ENCODE data around the gene PFKP.
"Not testable (repeated sequence)": the region's sequence is repeated elsewhere in the genome, so short reads cannot be mapped to it uniquely, and the experiment has no call there.

The PFKP gene

DNA sequence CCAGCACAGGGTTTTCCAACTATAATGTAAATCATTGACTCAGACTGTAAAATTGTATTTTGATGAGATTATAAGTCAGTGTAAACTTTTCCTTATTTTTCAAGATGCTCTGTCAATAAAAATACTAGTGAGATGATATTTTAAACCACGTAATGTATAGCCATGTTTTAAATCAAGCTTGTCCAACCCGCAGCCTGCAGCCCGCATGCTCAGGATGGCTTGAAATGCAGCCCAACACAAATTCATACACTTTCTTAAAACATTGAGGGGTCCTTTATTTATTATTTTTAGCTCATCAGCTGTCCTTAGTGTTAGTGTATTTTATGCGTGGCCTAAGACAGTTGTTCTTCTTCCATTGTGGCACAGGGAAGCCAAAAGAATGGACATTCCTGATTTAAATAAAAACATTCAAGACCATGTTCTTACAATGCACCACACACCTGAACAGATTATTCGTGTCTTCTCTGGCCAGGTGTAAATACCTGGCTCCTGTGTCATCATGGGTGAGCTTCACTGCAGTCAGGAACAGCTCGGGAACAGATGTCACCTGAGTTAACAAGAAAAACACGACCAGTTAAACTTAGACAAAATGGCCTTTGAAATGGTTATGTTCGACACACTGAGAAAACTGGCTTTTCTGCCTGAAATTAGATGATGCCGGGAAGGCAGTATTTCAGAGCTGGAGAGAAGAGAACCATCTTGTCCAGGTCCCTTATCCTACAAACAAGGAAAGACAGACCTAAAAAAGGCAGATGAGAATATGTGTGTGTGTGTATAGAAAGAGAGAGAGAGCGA, 99.3 kb downstream of the PFKP start:
- no peak for DNase-seq

DNA sequence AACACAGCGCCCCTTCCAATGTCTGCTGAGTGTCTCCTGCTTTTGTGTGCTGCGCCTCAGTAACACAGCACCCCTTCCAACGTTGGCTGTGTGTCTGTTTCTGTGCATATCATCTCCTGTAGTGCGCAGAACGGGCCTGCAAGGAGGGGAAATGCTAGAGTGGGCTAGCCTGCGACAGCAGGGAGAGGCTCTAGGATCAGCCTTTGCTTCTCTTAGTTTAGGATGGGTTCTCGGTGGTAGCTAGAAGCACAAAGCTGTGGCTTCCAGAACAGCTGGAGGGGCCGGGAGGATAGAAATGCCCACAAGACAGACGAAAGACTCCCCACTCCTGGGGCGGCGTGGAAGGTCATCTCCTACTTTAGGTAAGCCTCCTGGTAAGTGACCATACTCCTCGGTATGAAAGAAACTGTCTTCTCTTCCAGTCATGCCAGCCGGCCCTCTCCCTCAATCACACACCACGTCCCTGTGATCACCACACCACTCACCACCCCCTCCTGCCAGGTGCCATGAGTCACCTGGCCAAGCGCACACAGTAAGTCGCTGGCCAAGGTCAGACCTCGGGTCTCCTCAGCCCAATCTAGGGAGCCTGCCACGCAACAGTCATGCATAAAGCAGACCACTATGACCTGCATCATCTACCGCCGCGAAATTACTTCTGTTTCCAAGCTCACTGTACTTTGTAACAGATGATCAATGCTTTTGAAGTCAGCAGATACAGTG, 100.4 kb downstream of the PFKP start:
- DNase-seq: no peak

DNA sequence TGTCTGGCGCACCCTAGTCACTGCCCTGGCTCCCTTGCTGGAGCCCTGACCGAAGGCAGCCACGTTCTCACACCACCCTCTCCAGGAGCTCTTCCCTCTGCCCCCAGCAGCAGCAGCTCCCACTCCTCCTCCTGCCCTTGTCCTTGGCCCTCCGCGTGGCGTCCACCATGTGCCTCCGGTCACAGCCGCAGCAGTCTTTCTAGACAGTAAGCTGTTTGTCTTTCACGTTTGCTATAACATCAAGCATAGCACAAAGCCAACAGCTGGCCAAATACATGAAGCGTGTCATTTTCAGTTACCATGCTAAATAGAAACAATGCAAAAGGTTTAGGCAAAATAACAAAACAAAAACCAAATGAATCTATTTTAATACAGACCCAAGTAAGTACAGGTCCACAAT, 101.9 kb downstream of the PFKP start:
- no peak for DNase-seq

DNA sequence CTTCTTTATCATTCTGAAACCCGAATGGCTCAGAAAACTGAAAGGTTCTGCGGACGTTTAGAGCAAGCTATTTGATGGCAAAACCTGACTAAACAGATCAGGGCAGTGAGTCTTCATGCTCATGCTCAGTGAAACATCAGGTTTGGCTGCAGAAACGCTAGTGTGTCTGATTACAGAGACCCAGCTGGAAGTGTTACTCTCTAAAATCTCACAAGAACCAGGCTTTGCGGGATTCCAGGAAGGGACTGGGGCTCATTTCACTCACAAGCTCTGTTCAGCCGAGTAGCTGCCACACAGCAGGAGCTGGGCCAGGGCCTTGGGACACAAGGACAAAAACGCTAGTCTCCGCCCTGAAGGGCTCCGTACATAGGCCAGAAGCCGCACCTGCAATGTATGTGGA, 102.3 kb downstream of the PFKP start:
- no peak for DNase-seq

DNA sequence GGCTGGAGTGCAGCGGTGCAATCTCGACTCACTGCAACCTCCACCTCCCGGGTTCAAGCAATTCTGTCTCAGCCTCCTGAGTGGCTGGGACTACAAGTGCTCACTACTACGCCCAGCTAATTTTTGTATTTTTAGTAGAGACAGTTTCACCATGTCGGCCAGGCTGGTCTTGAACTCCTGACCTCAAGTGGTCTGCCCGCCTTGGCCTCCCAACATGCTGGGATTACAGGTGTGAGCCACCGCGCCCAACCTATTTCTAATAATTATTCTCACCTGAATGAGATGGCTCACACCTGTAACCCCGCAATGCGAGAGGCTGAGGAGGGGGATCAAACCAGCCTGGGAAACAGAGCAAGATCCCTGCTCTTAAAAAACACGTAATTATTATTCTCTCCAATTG, 104.1 kb downstream of the PFKP start:
- not testable (repeated sequence) for DNase-seq

DNA sequence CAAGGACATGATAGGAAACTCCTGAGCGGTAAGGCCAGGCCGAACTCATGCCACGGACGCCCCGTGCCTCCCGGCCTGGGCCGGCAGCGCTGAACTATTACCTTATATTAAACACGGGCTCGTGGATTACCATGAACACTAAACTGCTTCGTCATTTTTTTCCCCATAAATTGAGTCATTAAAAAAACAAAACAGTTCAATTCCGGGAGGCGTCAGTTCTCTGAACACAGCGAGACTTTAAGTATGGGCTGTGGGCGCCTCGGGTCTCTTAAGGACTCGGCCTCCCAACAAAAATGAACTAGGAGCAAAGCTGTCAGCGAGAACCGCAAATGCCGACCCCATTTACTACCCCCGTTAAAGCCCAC, 104.7 kb downstream of the PFKP start:
- no peak for DNase-seq

DNA sequence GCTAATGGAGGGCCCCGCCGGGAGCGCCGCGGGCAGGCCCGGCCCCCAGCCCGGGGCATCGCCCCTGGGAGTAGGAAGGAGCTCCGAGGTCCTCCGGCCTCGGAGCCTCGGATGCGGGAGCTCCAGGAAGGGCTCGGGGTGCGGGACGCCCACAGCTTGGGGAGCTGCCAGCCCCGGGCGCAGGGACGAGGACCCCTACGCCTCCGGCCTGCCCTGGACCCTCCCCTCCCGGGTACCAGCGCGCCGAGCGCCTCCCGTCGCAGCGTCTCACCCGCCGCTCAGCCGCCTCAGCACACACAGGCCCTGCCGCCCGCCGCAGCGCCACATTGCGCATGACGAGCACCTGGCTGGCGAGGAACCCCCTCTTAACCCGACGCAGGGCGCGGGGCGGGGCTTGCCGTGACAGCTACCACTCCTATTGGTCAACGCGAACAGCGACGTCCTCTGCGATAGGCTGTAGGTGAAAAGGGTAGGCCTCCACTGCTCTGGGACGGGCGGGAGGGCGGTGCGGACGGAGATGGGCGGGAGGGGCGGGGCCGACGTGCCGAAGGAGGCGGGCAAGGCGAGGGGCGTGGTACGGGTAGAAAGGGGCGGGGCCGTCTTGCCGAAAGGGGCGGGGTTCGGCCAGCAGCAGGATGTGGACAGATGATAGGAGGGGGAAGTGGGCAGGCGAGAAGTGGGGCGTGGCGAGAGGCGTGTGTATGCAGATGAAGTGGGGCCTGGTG, 105.3 kb downstream of the PFKP start, which contains the start of gene PITRM1:
PITRM1 (minus strand) TSS at position 337 of the 725 bp plus-strand sequence; CDS start at position 327, 10 bp downstream.
- peak; percentile 96 for DNase-seq

DNA sequence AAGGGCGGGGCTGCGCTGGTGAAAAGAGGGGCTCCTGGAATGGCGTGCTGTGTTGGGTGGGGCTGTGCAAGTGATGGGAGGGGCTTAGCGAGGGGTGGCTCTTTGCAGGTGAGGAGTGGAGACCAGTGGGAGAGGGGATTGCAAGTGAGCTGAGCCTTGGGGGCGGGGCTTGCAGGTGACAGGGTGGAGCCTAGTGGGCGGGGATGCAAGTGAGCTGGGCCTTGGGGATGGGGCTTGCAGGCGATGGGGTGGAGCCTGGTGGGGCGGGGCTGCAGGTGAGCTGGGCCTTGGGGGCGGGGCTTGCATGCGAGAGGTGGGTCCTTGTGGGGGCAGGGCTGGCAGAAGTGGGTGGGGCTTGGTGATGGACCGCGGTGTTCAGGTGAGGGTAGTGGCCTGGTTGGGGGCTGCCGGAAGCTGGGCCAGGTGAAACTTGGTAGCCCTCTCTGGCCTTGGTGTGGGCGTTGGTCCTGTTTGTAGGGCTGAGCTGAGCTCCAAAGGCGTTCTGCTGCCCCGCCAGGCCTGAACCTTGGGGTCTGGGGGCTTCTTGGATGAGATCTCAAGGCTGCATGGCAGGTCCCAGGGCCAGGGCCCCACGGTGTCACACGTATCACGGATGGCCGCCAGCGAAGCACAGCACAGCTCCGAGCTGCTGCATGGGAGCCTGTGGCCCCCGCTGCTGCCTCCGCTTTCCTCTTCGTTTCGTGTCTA, 106.0 kb downstream of the PFKP start:
- no peak for DNase-seq

DNA sequence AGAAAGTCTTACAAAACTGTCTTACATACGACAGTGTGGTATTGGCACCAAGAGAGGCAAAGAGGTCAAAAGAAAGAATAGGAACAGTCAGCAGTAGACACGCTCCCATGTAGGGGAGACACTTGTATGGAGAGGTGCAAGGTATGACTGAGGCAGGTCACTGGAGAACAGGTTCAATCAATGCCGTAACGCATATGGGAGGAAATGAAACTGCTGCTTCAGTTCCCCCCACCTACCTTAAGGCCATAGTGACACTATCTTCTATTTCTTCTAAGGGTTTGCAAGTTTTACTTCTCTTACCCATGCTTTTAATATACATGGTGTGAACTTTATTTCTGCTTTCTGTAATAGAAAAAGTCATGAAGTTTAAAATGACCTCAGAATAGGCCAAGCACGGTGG, 110.7 kb downstream of the PFKP start:
- DNase-seq: no peak

DNA sequence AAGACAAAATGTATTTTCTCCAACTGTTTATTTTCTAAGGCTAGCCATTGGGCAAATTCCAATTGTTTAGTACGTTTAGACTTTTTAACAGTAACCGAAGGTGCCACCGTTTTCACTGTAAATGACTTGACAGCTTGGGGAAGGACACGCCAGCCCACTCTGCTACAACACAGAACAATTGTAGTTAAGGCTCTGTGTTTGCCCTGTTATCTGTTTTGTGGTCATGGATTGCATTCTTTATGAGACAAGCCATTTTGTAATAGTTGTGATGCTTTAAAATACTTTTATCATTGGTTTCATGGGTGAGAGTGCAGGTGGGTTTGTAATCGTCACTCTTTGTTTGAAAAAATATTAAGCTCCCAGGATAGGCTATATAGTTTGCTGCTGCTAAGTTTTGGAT, 111.8 kb downstream of the PFKP start:
- no peak for DNase-seq

DNA sequence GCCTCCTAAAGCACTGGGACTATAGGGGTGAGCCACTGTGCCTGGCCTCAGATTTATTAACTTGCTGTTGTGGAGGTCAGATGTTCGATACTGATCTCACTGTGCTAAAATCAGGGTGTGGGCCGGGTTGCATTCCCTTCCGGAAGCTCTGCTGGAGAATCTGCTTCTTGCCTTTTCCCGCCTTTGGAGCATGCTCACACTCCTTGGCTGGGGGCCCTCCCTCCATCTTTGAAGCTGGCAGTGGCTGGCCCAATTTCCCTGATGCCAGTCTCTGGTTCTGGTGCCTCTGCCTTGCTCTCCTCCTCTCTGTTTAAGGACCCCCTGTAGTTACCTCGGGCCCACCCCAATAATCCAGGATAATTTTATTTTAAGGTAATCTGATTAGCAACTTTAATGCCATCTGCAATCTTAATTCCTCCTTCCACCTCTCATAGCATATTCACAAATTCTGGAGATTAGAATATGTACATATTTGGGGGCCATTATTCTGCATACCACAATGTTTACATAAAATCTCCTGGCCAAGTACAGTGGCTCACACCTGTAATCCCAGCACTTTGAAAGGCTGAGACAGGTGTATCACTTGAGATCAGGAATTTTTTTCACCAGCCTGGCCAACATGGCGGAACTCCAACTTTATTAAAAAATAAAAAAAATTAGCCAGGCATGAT, 113.1 kb downstream of the PFKP start:
- DNase-seq: no peak

DNA sequence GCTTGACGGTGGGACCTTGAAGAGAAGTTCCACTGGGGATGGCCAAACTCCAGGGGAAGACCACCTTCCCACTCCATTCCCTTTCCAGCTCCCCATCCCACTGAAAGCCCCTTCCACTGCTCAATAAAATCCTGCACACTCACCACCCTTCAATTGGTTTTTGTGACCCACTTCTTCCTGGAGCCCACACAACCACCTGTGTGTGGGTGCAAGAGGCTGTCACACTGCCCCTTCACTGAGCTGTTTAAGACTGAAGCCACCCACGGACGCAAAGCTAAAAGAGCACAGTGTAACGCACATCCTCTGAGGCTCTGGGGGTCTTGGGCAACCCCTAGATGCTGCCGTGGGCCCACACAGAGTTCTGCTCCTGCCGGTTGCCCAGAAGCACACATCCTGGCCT, 118.0 kb downstream of the PFKP start:
- no peak for DNase-seq

DNA sequence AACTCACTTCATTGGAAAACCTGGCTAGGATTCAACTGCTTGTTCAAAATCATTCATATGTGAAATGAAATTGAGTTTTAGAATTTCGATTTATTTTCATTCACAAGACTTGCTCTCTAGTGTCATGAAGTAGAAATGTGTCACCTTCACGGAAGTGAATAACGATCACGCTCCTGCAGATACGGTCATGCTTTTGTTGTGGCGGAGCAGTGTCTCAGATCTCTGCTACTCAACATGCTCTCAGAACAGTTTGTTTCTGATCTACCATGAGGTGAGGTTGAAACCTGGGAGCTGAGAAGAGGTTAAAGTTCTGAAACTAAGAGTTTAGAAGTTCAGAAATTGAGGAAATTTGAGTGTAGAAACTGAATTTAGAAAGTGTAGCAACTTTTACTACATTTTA, 119.0 kb downstream of the PFKP start:
- DNase-seq: no peak

All from NCI-H446 treated with DMSO at 0.1 percent for 48 hours (cell line).